DND-41 (cell line): ENCODE data around the gene NODAL.

Source experiments
- ATAC-seq: fragments of 200-7000 bp; cut with Tn5 transposase; 3 replicates; pipeline ENCODE4 v1.9.1; 2021; ENCODE audit warnings: low read depth; ENCODE audit not compliant: insufficient read depth
- DNase-seq: peaks from one replicate; pipeline ENCODE4 v3.0.0-alpha.2; 2020
- H2AFZ ChIP-seq: 2 replicates; pipeline ENCODE4 v1.6.0; 2012; ENCODE audit warnings: low read depth, low read length
- H3K27ac ChIP-seq: 2 replicates; pipeline ENCODE4 v1.5.1; 2012; ENCODE audit warnings: low read length, inconsistent platforms
- H3K27me3 ChIP-seq: fragments of 200-600 bp; sonication (generic); 2 replicates; pipeline ENCODE4 v1.6.0; 2012; ENCODE audit warnings: low read length, mild to moderate bottlenecking, inconsistent platforms; ENCODE audit not compliant: insufficient read depth, poor library complexity
- H3K36me3 ChIP-seq: 2 replicates; pipeline ENCODE4 v1.5.1; 2012; ENCODE audit warnings: low read length, inconsistent platforms; ENCODE audit not compliant: insufficient read depth
- H3K4me1 ChIP-seq: 2 replicates; pipeline ENCODE4 v1.5.1; 2012; ENCODE audit warnings: mild to moderate bottlenecking, low read length; ENCODE audit not compliant: insufficient read depth
- H3K4me2 ChIP-seq: 2 replicates; pipeline ENCODE4 v1.6.0; 2012; ENCODE audit warnings: mild to moderate bottlenecking, moderate library complexity, low read length, inconsistent platforms; ENCODE audit not compliant: insufficient read depth
- H3K4me3 ChIP-seq, 2 experiments: fragments of 200-600 bp in 1 of 2; shearing (Covaris generic) in 1 of 2; 2 replicates each; pipeline ENCODE4 v1.5.1; 2012 to 2016; ENCODE audit warnings: inconsistent platforms in 2 of 2, low read length in 2 of 2, mild to moderate bottlenecking in 2 of 2, low read depth in 1 of 2, moderate library complexity in 1 of 2
- H3K79me2 ChIP-seq: 2 replicates; pipeline ENCODE4 v1.6.0; 2012; ENCODE audit warnings: low read length, inconsistent platforms; ENCODE audit not compliant: insufficient read depth
- H3K9ac ChIP-seq: 2 replicates; pipeline ENCODE4 v1.6.0; 2012; ENCODE audit warnings: low read depth, mild to moderate bottlenecking, inconsistent platforms, low read length, moderate library complexity
- H3K9me3 ChIP-seq: 2 replicates; pipeline ENCODE4 v1.5.1; 2012; ENCODE audit warnings: low read length, moderate library complexity, mild to moderate bottlenecking, inconsistent platforms; ENCODE audit not compliant: insufficient read depth, severe bottlenecking
- H4K20me1 ChIP-seq: 2 replicates; pipeline ENCODE4 v1.6.0; 2012; ENCODE audit warnings: low read length; ENCODE audit not compliant: insufficient read depth
- EZH2 ChIP-seq: IDR thresholded peaks from 3 replicates; pipeline ENCODE4 v1.6.1; 2012; ENCODE audit warnings: borderline replicate concordance, low read depth, mild to moderate bottlenecking, moderate library complexity, low read length, inconsistent platforms; ENCODE audit not compliant: severe bottlenecking
- TF ChIP-seq, protein P1 (sequence below): IDR thresholded peaks from 2 replicates; pipeline ENCODE4 v1.5.1; 2012; ENCODE audit warnings: borderline replicate concordance, low read length, moderate library complexity, mild to moderate bottlenecking; ENCODE audit not compliant: poor library complexity, severe bottlenecking; ENCODE audit errors: extremely low read depth

The NODAL gene

DNA sequence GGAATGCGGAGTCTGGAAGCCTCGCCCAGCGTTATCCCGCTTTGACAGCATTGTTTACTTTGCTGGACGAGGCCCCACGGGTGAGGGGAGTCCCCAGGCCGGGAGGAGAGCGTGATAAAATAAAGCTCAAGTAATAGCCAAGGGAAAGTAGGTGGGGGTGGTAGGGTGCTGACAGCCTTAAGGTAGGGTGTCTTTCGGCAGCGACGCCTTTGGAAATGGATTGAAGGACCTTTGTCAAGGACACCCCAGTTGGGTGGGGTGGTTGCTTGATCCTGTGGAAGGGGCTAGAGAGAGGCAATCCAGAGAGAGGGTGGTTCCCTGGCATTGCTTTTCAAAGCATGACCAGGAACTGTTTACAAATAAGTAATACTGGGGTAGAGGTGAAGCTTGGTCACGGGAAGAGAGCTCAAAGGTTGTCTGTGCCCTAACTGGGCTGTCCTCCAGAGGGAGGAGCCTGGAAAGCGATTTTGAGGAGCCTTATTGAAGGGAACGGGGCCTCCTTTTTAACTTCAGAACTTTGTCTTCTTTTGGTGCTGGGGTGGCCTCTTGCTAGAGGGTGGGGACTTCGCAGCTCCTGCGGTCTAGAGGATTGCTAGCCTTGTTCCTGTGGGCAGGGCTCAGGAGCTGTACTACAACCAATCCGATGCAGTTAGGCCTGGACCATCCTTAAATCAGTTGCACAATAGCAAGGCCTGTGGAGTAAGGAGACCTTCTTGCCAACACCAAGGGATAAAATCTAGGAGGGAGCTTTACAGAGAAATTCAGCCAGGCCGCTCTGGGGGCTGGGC is 36.2 kb downstream of the NODAL start:
- H3K9me3 ChIP-seq = no peaks in the 10 kb centered on the region
- ATAC-seq (peak; percentile 77), DNase-seq (peak; percentile 74)
- H3K27me3 ChIP-seq = no peaks in the 10 kb centered on the region
- peaks cover 39% of the 10 kb centered on the region for H4K20me1 ChIP-seq
- peak overlapping the region; percentile 72 for H3K27ac ChIP-seq
- H3K4me2 ChIP-seq = peak overlapping the region; percentile 85
- no peak for TF ChIP-seq EZH2
- TF ChIP-seq, protein P1, sequence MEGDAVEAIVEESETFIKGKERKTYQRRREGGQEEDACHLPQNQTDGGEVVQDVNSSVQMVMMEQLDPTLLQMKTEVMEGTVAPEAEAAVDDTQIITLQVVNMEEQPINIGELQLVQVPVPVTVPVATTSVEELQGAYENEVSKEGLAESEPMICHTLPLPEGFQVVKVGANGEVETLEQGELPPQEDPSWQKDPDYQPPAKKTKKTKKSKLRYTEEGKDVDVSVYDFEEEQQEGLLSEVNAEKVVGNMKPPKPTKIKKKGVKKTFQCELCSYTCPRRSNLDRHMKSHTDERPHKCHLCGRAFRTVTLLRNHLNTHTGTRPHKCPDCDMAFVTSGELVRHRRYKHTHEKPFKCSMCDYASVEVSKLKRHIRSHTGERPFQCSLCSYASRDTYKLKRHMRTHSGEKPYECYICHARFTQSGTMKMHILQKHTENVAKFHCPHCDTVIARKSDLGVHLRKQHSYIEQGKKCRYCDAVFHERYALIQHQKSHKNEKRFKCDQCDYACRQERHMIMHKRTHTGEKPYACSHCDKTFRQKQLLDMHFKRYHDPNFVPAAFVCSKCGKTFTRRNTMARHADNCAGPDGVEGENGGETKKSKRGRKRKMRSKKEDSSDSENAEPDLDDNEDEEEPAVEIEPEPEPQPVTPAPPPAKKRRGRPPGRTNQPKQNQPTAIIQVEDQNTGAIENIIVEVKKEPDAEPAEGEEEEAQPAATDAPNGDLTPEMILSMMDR = no peak
- peaks cover 48% of the 10 kb centered on the region for H3K79me2 ChIP-seq
- 0 out of 2 replicates have a peak overlapping the region, but pooled peaks have one; percentile 72 for H2AFZ ChIP-seq
- peak overlapping the region; percentile 93 for H3K9ac ChIP-seq
- peaks cover 27% of the 10 kb centered on the region for H3K4me1 ChIP-seq
- peak overlapping the region; percentile 67 to 75 for H3K4me3 ChIP-seq
- H3K36me3 ChIP-seq = peaks cover 24% of the 10 kb centered on the region

DNA sequence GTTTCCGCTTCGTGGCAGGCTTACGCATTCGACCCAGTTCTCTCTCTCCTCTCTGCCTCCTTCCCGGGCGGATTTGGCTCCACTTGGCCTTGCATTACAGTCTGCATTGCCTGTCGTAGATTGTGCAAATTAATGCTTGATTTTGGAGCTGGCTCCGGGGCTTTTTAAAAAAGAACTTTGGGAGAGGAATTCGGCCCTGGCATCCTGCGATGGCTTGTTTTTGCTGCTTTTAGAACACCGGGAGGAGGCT is 36.8 kb downstream of the NODAL start:
- TF ChIP-seq, protein P1 = no peak
- TF ChIP-seq EZH2 = no peak
- H3K27me3 ChIP-seq = no peaks in the 10 kb centered on the region
- peak overlapping the region; percentile 72 for H3K27ac ChIP-seq
- H3K4me2 ChIP-seq = peak overlapping the region; percentile 85
- H2AFZ ChIP-seq = peak overlapping the region; percentile 72; the same call in 1 of the 2 replicates
- no peak; the same call in 1 of the 3 replicates for ATAC-seq
- H3K9ac ChIP-seq = peak overlapping the region; percentile 93
- H3K9me3 ChIP-seq = no peaks in the 10 kb centered on the region
- peaks cover 37% of the 10 kb centered on the region for H4K20me1 ChIP-seq
- H3K4me3 ChIP-seq = peak overlapping the region; percentile 67 to 75
- H3K36me3 ChIP-seq = peaks cover 24% of the 10 kb centered on the region
- H3K79me2 ChIP-seq = peaks cover 45% of the 10 kb centered on the region
- DNase-seq = no peak
- peaks cover 27% of the 10 kb centered on the region for H3K4me1 ChIP-seq

DNA sequence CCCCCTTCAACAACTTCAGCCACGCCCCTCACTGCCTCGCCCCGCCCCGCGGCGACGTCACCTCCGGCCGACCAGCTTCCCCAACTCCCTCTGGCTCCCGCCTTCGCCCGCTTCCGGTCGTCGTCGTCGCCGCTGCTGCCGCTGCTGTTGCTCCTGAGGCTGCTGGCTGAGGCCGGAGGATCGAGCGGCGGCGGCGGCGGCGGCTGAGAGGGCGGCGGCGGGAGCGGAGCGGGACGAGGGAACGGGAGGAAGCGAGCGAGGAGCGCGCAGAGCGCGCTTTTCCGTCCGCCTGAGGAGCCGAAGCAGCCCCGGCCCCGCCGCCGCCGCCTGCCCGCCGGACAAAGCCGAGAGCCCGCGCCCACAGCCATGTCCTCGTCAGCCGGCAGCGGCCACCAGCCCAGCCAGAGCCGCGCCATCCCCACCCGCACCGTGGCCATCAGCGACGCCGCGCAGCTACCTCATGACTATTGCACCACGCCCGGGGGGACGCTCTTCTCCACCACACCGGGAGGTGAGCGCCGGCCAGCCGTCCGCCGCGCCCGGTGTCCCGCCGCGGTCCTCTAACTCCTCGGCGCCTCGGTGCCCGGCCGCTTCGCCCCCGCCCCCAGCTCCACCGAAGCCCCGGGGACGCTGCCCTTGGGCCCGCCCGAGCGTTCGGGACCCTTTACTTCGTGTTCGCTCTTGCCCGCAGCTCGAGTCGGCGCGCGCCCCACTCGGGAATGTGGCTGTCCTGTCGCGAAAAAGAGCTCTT is 37.3 kb downstream of the NODAL start, which contains the start of gene EIF4EBP2:
EIF4EBP2 (plus strand) TSS at position 110 of the 751 bp plus-strand sequence; CDS start at position 367, 257 bp downstream.
- DNase-seq (peak; percentile 99), ATAC-seq (peak; percentile 34)
- H3K4me1 ChIP-seq = peaks cover 27% of the 10 kb centered on the region
- peak within 1 kb of the TSS; percentile 99 for H2AFZ ChIP-seq
- H3K27me3 ChIP-seq = no peaks in the 10 kb centered on the region
- no peaks in the 10 kb centered on the region for H3K9me3 ChIP-seq
- no peak for TF ChIP-seq EZH2
- TF ChIP-seq, protein P1 = no peak
- peak within 1 kb of the TSS; percentile 93 for H3K9ac ChIP-seq
- H3K36me3 ChIP-seq = peaks cover 19% of the 10 kb centered on the region
- H4K20me1 ChIP-seq = peaks cover 33% of the 10 kb centered on the region
- H3K27ac ChIP-seq = peak within 1 kb of the TSS; percentile 79
- peaks cover 40% of the 10 kb centered on the region for H3K79me2 ChIP-seq
- H3K4me3 ChIP-seq = peak within 1 kb of the TSS; percentile 67 to 75
- peak within 1 kb of the TSS; percentile 85 for H3K4me2 ChIP-seq
